Right lobe of liver (tissue), 4 donors: ENCODE results near the gene TLR6.

Experiments used
- CTCF ChIP-seq, 4 donors: fragments of 200-600 bp in 3 of 4; fragments of 450-650 bp in 1 of 4; IDR thresholded peaks; one replicate each; pipeline versions ENCODE4 v1.5.1 to v1.8.0; 2016 to 2022; ENCODE audit warnings: antibody characterized with exemption in 4 of 4, mild to moderate bottlenecking in 2 of 4
- POLR2A ChIP-seq: fragments of 450-650 bp; IDR thresholded peaks from one replicate; pipeline ENCODE4 v1.6.1; 2017; ENCODE audit warnings: antibody characterized with exemption, mild to moderate bottlenecking
- donor health status: DM: no; HTN: no; CAD: no.
- donor health status: DM: no; HTN: no; CAD: no.
- donor health status: DM: no; HTN: yes; CAD: no.

- TF ChIP-seq CTCF (IDR thresholded peaks at IDR 0.05) (peak; percentile 31 to 49 (median 43)), POLR2A (no peak)
Observed at GRCh38 chr4:38902695-38903094, 46.1 kb upstream of the TLR6 start.
